Fibroblast of peridontal ligament (primary cell): Measurements from ENCODE around the gene MEGF11.

Experiments
- DNase-seq: peaks from one replicate; pipeline ENCODE4 v3.0.0-alpha.2; 2010; ENCODE audit errors: extremely low read depth

The MEGF11 gene

DNA sequence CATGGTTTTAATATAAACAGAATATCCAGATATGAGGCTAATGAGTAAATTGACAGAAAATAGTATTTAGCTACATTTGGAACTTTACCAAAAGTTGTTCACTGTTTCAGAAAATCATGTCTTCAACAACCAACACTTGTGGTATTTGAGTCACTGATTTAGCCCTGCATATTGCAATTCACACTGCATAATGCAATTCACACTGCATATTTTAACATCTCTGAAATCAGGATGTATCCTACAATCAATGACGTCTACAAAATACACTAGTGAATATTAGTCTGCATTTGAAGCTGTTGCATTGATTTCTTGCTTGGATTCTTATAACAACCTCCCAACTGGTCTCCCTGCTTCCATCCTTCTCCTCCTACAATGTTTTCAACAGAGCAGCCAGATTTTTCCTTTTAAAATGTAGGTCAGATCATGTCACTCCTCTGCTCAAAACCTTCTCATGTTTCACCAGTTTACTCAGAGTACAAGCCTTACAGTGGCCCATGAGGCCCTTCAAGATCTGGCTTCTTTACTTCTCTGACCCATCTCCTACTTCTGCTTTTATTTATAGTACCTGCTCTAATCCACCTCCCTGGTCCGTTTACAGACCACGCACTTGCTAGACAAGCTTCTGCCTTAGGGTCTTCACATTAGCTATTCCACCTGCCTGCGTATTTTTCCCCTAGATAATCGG lies 395.7 kb downstream of the MEGF11 start:
- DNase-seq = no peak

DNA sequence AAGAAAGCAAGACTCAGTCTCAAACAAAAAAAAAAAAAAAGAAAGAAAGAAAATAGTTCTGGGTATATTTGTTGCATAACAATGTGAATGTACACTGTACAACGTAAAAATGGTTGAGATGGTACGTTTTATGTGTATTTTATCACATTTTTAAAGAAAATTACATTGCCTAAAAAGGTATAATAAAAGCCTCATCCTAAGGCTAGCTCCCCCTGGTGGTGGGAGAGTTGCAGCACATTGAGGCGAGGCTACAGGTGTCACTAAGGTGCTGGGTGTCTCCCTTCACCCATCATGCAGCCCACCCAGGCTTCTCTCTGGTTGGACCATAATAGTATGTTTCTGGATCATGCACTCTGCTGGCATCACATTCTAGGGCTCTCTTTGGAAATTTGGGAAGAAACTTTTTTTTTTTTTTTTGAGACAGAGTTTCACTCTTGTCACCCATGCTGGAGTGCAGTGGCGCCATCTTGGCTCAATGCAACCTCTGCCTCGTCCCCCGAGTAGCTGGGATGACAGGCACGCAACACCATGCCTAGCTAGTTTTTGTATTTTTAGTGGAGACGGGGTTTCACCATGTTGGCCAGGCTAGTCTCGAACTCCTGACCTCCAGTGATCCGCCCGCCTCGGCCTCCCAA lies 396.6 kb downstream of the MEGF11 start:
- peak; percentile 54 for DNase-seq

DNA sequence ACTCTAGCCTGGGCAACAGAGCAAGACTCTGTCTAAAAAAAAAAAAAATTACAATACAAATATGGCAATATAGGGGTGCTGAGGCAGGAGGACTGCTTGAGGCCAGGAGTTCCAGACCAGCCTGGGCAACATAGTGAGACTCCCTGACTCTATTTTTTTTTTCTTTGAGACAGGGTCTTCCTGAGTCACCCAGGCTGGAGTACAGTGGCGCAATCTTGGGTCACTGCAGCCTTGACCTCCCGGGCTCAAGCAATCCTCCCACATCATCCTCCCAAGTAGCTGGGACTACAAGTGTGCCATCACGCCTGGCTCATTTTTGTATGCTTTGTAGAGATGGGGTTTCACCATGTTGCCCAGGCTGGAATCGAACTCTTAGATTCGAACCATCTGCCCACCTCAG lies 401.6 kb downstream of the MEGF11 start:
- no peak for DNase-seq

DNA sequence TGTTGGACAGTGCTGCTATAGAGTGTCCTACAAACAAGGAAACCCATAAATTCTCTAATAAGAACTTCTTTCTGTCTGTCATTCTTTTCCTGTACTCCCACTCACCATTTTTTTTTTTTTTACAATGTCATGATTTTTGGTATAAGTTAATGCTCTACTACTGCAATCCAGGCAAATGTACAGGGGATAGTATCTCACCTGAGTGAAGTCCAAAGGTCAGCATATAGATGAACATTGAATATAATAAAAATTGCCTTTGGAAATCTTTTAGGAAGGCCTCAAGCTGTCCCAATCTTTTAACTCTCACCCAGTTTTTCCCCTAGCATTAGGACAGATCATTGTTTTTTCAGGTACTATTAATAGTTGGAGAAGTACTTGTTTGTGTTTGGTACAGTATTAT lies 405.6 kb downstream of the MEGF11 start:
- DNase-seq = no peak

DNA sequence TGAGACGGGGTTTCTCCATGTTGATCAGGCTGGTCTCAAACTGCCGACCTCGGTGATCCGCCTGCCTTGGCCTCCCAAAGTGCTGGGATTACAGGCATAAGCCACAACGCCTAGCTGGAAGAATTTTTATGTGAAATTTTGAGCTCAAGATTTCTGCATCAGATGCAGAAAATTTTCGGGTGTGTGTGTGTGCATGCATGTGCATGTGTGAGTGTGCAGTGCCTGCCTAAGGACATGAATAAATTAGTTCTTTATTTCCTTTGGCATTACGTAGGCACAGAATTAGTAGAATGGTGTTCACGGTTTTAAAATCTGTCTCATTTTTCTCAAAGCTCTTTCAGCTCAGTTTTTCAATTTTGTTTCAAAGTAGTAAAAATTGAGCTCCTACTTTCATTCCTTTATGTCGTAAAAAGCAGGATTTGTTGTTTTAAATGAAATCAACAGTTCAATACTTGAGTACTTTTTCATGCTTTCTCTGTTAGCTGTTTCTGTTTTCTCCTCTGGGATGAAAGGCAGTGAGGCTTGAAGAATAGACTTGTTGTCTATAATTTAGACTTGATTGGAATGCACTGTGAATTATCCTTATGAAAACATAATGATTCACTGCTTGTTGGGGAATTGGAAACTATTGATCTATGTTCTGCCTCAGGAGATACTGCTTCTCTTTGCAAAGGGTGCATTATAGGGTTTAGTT lies 407.6 kb downstream of the MEGF11 start:
- no peak for DNase-seq
